HEK293 (cell line): ENCODE data around the gene OLIG2.

Experiments used
- CTCF ChIA-PET: fragments of 350-600 bp; formaldehyde crosslinking; extraction: SDS; loops from one replicate; lab custom pipeline; 2021; ENCODE audit warnings: antibody characterized with exemption; lab: Yijun Ruan, JAX
- POLR2A ChIA-PET: fragments of 300-600 bp; formaldehyde crosslinking; extraction: SDS; loops from one replicate; lab custom pipeline; 2020; ENCODE audit warnings: antibody characterized with exemption, inconsistent platforms; lab: Yijun Ruan, JAX
- H3K27ac ChIP-seq: fragments of 200-500 bp; sonication (Bioruptor generic); 2 replicates; pipeline ENCODE4 v1.5.1; 2014; ENCODE audit warnings: low read depth, low read length, control low read depth, inconsistent platforms; ENCODE audit errors: extremely low read depth
- H3K36me3 ChIP-seq, 2 experiments: fragments of 200-500 bp in 1 of 2; sonication (Bioruptor generic) in 1 of 2; 1 replicate in 1 of 2; 2 replicates in 1 of 2; pipeline ENCODE4 v1.5.1; 2014 to 2017; ENCODE audit warnings: inconsistent platforms in 2 of 2, low read length in 2 of 2; ENCODE audit not compliant: control insufficient read depth in 2 of 2, insufficient read depth in 1 of 2
- H3K4me1 ChIP-seq: fragments of 200-500 bp; sonication (Bioruptor generic); 2 replicates; pipeline ENCODE4 v1.5.1; 2014; ENCODE audit warnings: mild to moderate bottlenecking, low read length, inconsistent platforms; ENCODE audit not compliant: control insufficient read depth, insufficient read depth
- H3K4me3 ChIP-seq: 2 replicates; pipeline ENCODE4 v1.5.1; 2011; ENCODE audit warnings: low read depth, mild to moderate bottlenecking, control low read depth, low read length, moderate library complexity
- H3K9me3 ChIP-seq: fragments of 200-500 bp; sonication (Bioruptor generic); 2 replicates; pipeline ENCODE4 v1.5.1; 2014; ENCODE audit warnings: low read depth, low read length, inconsistent platforms; ENCODE audit not compliant: control insufficient read depth, insufficient read depth
- EGR2 ChIP-seq: fragments of 450-650 bp; formaldehyde crosslinking; IDR thresholded peaks from 2 replicates; pipeline ENCODE4 v1.5.1; 2016; ENCODE audit warnings: low read depth, missing biosample characterization, missing genetic modification characterization
- GLIS2 ChIP-seq: fragments of 450-650 bp; formaldehyde crosslinking; IDR thresholded peaks from 2 replicates; pipeline ENCODE4 v1.5.1; 2016; ENCODE audit warnings: missing biosample characterization, missing genetic modification characterization
- KLF1 ChIP-seq: fragments of 450-650 bp; formaldehyde crosslinking; IDR thresholded peaks from 2 replicates; pipeline ENCODE4 v1.5.1; 2016; ENCODE audit warnings: missing biosample characterization, missing genetic modification characterization
- KLF10 ChIP-seq: fragments of 450-650 bp; IDR thresholded peaks from 2 replicates; pipeline ENCODE4 v1.5.1; 2018; ENCODE audit warnings: missing biosample characterization, mild to moderate bottlenecking, missing genetic modification characterization
- KLF8 ChIP-seq: fragments of 450-650 bp; formaldehyde crosslinking; IDR thresholded peaks from 2 replicates; pipeline ENCODE4 v1.5.1; 2016; ENCODE audit warnings: missing biosample characterization, missing genetic modification characterization
- SP3 ChIP-seq: fragments of 450-650 bp; formaldehyde crosslinking; IDR thresholded peaks from 2 replicates; pipeline ENCODE4 v1.5.1; 2016; ENCODE audit warnings: missing biosample characterization, missing genetic modification characterization
- WT1 ChIP-seq: fragments of 450-650 bp; formaldehyde crosslinking; IDR thresholded peaks from 2 replicates; pipeline ENCODE4 v1.5.1; 2016; ENCODE audit warnings: missing biosample characterization, missing genetic modification characterization
- ZBTB21 ChIP-seq: fragments of 450-650 bp; formaldehyde crosslinking; IDR thresholded peaks from 2 replicates; pipeline ENCODE4 v1.5.1; 2017; ENCODE audit warnings: missing biosample characterization, missing genetic modification characterization
- ZBTB8A ChIP-seq: fragments of 450-650 bp; formaldehyde crosslinking; IDR thresholded peaks from 2 replicates; pipeline ENCODE4 v1.5.1; 2016; ENCODE audit warnings: missing biosample characterization, missing genetic modification characterization
- ZNF146 ChIP-seq: fragments of 450-650 bp; formaldehyde crosslinking; IDR thresholded peaks from 2 replicates; pipeline ENCODE4 v1.5.1; 2016; ENCODE audit warnings: missing biosample characterization, missing genetic modification characterization
- ZNF16 ChIP-seq: fragments of 450-650 bp; formaldehyde crosslinking; IDR thresholded peaks from 2 replicates; pipeline ENCODE4 v1.5.1; 2016; ENCODE audit warnings: low read depth, missing biosample characterization, missing genetic modification characterization
- ZNF2 ChIP-seq: fragments of 450-650 bp; formaldehyde crosslinking; IDR thresholded peaks from 2 replicates; pipeline ENCODE4 v1.5.1; 2016; ENCODE audit warnings: missing biosample characterization, missing genetic modification characterization
- ZNF202 ChIP-seq: fragments of 450-650 bp; formaldehyde crosslinking; IDR thresholded peaks from 2 replicates; pipeline ENCODE4 v1.5.1; 2016; ENCODE audit warnings: missing biosample characterization, missing genetic modification characterization, borderline replicate concordance
- ZNF223 ChIP-seq: fragments of 450-650 bp; formaldehyde crosslinking; IDR thresholded peaks from 2 replicates; pipeline ENCODE4 v1.5.1; 2016; ENCODE audit warnings: missing biosample characterization, missing genetic modification characterization
- ZNF335 ChIP-seq: fragments of 450-650 bp; formaldehyde crosslinking; conservative IDR thresholded peaks from 2 replicates; pipeline ENCODE4 v1.5.1; 2016; ENCODE audit warnings: missing biosample characterization, missing genetic modification characterization
- ZNF423 ChIP-seq: fragments of 450-650 bp; formaldehyde crosslinking; IDR thresholded peaks from 2 replicates; pipeline ENCODE4 v1.5.1; 2016; ENCODE audit warnings: missing biosample characterization, missing genetic modification characterization
- ZNF548 ChIP-seq: fragments of 450-650 bp; formaldehyde crosslinking; IDR thresholded peaks from 2 replicates; pipeline ENCODE4 v1.5.1; 2016; ENCODE audit warnings: missing biosample characterization, missing genetic modification characterization
- ZNF776 ChIP-seq: fragments of 450-650 bp; formaldehyde crosslinking; IDR thresholded peaks from 2 replicates; pipeline ENCODE4 v1.5.0; 2017; ENCODE audit warnings: missing biosample characterization, missing genetic modification characterization, borderline replicate concordance
- TF ChIP-seq, protein P1 (sequence below): fragments of 450-650 bp; formaldehyde crosslinking; conservative IDR thresholded peaks from 2 replicates; pipeline ENCODE4 v1.5.1; 2016; ENCODE audit warnings: low read depth, missing biosample characterization, missing genetic modification characterization
- TF ChIP-seq, protein P2 (sequence below): fragments of 450-650 bp; formaldehyde crosslinking; IDR thresholded peaks from 2 replicates; pipeline ENCODE4 v1.5.1; 2016; ENCODE audit warnings: missing biosample characterization, missing genetic modification characterization
- TF ChIP-seq, protein P3 (sequence below): fragments of 450-650 bp; formaldehyde crosslinking; IDR thresholded peaks from 2 replicates; pipeline ENCODE4 v1.5.1; 2016; ENCODE audit warnings: missing biosample characterization, missing genetic modification characterization, borderline replicate concordance
- TF ChIP-seq, protein P4 (sequence below): fragments of 450-650 bp; formaldehyde crosslinking; IDR thresholded peaks from 2 replicates; pipeline ENCODE4 v1.5.1; 2016; ENCODE audit warnings: missing biosample characterization, missing genetic modification characterization

OLIG2 gene

DNA sequence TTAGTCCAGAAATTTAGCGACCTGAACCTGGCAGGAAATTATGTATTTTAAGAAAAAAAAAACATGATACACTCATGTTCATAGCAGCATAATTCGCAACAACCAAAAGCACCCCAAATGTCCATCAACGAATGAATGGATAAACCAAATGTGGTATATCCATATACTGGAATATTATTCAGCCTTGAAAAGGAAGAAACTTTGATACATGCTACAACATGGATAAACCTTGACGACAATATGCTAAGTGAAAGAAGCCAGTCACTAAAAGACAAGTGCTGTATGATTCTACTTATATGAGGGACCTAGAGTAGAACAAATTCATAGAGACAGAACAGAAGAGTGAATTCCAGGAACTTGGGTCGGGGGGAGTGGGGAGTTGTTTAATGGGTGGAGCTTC lies 43.5 kb downstream of the OLIG2 start:
- Histone ChIP-seq H3K4me1 (peaks cover 4% of the 10 kb centered on the region; the same call in 1 of the 2 replicates), H3K4me3 (no peak overlapping the region), H3K36me3 (no peaks in the 10 kb centered on the region), H3K9me3 (no peaks in the 10 kb centered on the region), H3K27ac (no peak overlapping the region)
- ChIA-PET CTCF (interaction anchor here (0.7 kb wide), 1 partner anchor 11 kb away, joined by 3 read pairs; no protein-coding TSS in a partner anchor), POLR2A (no interaction called here)
- no peak for TF ChIP-seq ZNF16 (tag by site-specific recombination)
- peak; percentile 99 for TF ChIP-seq ZNF146 (tag by site-specific recombination)
- no peak for TF ChIP-seq ZNF223

DNA sequence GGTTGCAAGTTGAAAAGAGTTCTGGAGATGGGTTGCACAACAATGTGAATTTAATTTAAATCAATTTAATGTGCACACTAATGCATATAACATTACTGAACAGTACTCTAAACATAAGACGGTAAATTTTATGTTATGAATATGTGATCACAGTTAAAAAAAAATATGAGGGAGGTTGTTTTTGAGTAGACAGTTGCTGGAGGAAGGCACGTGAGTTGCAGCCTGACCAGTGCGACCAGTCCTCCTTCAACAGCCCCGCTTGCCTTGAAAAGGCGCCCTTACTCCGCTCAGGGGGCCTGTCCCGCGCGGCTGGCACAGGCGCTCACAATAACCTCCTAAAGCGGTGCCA lies 43.9 kb downstream of the OLIG2 start:
- TF ChIP-seq, protein P1, sequence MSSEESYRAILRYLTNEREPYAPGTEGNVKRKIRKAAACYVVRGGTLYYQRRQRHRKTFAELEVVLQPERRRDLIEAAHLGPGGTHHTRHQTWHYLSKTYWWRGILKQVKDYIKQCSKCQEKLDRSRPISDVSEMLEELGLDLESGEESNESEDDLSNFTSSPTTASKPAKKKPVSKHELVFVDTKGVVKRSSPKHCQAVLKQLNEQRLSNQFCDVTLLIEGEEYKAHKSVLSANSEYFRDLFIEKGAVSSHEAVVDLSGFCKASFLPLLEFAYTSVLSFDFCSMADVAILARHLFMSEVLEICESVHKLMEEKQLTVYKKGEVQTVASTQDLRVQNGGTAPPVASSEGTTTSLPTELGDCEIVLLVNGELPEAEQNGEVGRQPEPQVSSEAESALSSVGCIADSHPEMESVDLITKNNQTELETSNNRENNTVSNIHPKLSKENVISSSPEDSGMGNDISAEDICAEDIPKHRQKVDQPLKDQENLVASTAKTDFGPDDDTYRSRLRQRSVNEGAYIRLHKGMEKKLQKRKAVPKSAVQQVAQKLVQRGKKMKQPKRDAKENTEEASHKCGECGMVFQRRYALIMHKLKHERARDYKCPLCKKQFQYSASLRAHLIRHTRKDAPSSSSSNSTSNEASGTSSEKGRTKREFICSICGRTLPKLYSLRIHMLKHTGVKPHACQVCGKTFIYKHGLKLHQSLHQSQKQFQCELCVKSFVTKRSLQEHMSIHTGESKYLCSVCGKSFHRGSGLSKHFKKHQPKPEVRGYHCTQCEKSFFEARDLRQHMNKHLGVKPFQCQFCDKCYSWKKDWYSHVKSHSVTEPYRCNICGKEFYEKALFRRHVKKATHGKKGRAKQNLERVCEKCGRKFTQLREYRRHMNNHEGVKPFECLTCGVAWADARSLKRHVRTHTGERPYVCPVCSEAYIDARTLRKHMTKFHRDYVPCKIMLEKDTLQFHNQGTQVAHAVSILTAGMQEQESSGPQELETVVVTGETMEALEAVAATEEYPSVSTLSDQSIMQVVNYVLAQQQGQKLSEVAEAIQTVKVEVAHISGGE (tag by site-specific recombination): 0 out of 2 replicates have a peak, but pooled peaks have one; percentile 6
- TF ChIP-seq ZNF776 (no peak), ZNF202 (no peak), ZNF335 (tag by site-specific recombination) (peak; percentile 94), KLF1 (no peak), ZNF423 (tag by site-specific recombination) (no peak), ZNF2 (tag by site-specific recombination) (no peak), GLIS2 (tag by site-specific recombination) (no peak; the same call in 1 of the 2 replicates)
- TF ChIP-seq, protein P2, sequence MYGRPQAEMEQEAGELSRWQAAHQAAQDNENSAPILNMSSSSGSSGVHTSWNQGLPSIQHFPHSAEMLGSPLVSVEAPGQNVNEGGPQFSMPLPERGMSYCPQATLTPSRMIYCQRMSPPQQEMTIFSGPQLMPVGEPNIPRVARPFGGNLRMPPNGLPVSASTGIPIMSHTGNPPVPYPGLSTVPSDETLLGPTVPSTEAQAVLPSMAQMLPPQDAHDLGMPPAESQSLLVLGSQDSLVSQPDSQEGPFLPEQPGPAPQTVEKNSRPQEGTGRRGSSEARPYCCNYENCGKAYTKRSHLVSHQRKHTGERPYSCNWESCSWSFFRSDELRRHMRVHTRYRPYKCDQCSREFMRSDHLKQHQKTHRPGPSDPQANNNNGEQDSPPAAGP (tag by site-specific recombination): no peak
- H3K36me3 ChIP-seq: no peaks in the 10 kb centered on the region
- H3K27ac ChIP-seq: no peak overlapping the region
- H3K4me1 ChIP-seq: peaks cover 4% of the 10 kb centered on the region; the same call in 1 of the 2 replicates
- CTCF ChIA-PET: interaction anchor here (0.7 kb wide), 1 partner anchor 11 kb away, joined by 3 read pairs; no protein-coding TSS in a partner anchor
- no peak overlapping the region for H3K4me3 ChIP-seq
- no peaks in the 10 kb centered on the region for H3K9me3 ChIP-seq
- POLR2A ChIA-PET: no interaction called here

DNA sequence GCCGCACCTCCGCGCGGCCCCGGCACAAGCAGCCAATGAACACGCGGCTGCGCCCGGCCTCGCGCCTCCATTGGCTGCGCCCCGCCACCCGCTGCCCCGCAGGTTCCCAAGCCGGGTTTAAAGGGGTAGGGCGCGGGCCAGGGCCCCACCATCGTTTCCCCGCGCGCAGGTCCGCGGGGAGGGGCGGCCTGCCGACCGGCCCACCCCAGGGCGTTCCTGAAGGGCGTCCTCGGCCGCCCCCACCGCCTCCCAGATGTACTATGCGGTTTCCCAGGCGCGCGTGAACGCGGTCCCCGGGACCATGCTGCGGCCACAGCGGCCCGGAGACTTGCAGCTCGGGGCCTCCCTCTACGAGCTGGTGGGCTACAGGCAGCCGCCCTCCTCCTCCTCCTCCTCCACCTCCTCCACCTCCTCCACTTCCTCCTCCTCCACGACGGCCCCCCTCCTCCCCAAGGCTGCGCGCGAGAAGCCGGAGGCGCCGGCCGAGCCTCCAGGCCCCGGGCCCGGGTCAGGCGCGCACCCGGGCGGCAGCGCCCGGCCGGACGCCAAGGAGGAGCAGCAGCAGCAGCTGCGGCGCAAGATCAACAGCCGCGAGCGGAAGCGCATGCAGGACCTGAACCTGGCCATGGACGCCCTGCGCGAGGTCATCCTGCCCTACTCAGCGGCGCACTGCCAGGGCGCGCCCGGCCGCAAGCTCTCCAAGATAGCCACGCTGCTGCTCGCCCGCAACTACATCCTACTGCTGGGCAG lies 44.4 kb downstream of the OLIG2 start, which contains the start of gene OLIG1:
Gene OLIG1, plus strand, starts transcription at position 148 of the 750 bp plus-strand sequence. Its CDS starts 106 bp downstream, at position 254.
- ChIA-PET POLR2A (interaction anchor here (0.6 to 1.0 kb wide), 3 partner anchors 11 to 45 kb away, joined by 4 read pairs; partner anchors contain the start of gene OLIG2), CTCF (interaction anchor here (0.5 kb wide), 1 partner anchor 44 kb away, joined by 3 read pairs; no protein-coding TSS in a partner anchor)
- Histone ChIP-seq H3K36me3 (no peaks in the 10 kb centered on the region), H3K9me3 (no peaks in the 10 kb centered on the region), H3K4me1 (peaks cover 4% of the 10 kb centered on the region; the same call in 1 of the 2 replicates), H3K27ac (peak within 1 kb of the TSS; percentile 17; the same call in 1 of the 2 replicates), H3K4me3 (peak within 1 kb of the TSS; percentile 49)
- TF ChIP-seq KLF10: peak; percentile 93
- TF ChIP-seq WT1 (tag by site-specific recombination): no peak
- TF ChIP-seq ZNF423 (tag by site-specific recombination): no peak
- TF ChIP-seq ZBTB21 (tag by site-specific recombination): no peak
- no peak for TF ChIP-seq ZNF548 (tag by site-specific recombination)
- peak; percentile 95 for TF ChIP-seq ZBTB8A (tag by site-specific recombination)
- peak; percentile 87 for TF ChIP-seq EGR2
- peak; percentile 96 for TF ChIP-seq SP3
- TF ChIP-seq, protein P3, sequence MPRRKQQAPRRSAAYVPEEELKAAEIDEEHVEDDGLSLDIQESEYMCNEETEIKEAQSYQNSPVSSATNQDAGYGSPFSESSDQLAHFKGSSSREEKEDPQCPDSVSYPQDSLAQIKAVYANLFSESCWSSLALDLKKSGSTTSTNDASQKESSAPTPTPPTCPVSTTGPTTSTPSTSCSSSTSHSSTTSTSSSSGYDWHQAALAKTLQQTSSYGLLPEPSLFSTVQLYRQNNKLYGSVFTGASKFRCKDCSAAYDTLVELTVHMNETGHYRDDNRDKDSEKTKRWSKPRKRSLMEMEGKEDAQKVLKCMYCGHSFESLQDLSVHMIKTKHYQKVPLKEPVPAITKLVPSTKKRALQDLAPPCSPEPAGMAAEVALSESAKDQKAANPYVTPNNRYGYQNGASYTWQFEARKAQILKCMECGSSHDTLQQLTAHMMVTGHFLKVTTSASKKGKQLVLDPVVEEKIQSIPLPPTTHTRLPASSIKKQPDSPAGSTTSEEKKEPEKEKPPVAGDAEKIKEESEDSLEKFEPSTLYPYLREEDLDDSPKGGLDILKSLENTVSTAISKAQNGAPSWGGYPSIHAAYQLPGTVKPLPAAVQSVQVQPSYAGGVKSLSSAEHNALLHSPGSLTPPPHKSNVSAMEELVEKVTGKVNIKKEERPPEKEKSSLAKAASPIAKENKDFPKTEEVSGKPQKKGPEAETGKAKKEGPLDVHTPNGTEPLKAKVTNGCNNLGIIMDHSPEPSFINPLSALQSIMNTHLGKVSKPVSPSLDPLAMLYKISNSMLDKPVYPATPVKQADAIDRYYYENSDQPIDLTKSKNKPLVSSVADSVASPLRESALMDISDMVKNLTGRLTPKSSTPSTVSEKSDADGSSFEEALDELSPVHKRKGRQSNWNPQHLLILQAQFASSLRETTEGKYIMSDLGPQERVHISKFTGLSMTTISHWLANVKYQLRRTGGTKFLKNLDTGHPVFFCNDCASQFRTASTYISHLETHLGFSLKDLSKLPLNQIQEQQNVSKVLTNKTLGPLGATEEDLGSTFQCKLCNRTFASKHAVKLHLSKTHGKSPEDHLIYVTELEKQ (tag by site-specific recombination): no peak
- TF ChIP-seq KLF8 (tag by site-specific recombination): peak; percentile 91
- TF ChIP-seq, protein P4, sequence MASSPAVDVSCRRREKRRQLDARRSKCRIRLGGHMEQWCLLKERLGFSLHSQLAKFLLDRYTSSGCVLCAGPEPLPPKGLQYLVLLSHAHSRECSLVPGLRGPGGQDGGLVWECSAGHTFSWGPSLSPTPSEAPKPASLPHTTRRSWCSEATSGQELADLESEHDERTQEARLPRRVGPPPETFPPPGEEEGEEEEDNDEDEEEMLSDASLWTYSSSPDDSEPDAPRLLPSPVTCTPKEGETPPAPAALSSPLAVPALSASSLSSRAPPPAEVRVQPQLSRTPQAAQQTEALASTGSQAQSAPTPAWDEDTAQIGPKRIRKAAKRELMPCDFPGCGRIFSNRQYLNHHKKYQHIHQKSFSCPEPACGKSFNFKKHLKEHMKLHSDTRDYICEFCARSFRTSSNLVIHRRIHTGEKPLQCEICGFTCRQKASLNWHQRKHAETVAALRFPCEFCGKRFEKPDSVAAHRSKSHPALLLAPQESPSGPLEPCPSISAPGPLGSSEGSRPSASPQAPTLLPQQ (tag by site-specific recombination): peak; percentile 100
